ENCODE results near the gene MDC1. TPM values are rescaled to one million over a fixed set of nuclear protein-coding genes. Genes with fewer than 3 reads are reported as not detected.
"Not testable (repeated sequence)": the region's sequence is repeated elsewhere in the genome, so short reads cannot be mapped to it uniquely, and the experiment has no call there.

MDC1 gene
- total RNA-seq, 2 donors from 2014 or later, result 11.1 to 16.3 TPM

- ATAC-seq (no peak), DNase-seq (no peak)
- intact Hi-C loops (cut with DNase I, micrococcal nuclease), result loop anchor here in 1 of 2 donors (10.0 kb wide), 1 partner anchor 214 kb away; the partner anchor contains the start of gene DDR1
These were observed 46.1 kb downstream of the MDC1 start for GRCh38 chr6:30670760-30671527.

DNA sequence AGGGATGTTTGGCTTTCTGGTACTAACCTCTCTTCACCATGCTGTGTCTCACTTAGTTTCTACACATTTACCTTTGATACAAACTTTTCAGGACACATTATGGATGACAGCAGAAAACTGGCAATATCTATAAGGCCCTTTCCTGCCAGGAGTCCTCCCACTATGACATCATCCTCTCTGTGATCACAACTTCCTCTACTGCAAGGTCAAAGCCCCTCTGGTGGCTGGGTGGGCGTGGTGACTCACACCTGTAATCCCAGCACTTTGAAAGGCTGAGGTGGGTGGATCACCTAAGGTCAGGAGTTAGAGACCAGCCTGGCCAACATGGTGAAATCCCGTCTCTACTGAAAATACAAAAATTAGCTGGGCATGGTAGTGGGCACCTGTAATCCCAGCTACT lies 50.8 kb downstream of the MDC1 start:
- ATAC-seq; intact Hi-C loops (cut with DNase I, micrococcal nuclease): not testable (repeated sequence)

GRCh38 chr6:30664994-30665767 lies 51.9 kb downstream of the MDC1 start:
- no peak for ATAC-seq
- DNase-seq, result no peak
- intact Hi-C loops (cut with DNase I, micrococcal nuclease), result no loop called here

More for the DNA sequence above, 50.8 kb downstream of the MDC1 start:
- not testable (repeated sequence) for DNase-seq

DNA sequence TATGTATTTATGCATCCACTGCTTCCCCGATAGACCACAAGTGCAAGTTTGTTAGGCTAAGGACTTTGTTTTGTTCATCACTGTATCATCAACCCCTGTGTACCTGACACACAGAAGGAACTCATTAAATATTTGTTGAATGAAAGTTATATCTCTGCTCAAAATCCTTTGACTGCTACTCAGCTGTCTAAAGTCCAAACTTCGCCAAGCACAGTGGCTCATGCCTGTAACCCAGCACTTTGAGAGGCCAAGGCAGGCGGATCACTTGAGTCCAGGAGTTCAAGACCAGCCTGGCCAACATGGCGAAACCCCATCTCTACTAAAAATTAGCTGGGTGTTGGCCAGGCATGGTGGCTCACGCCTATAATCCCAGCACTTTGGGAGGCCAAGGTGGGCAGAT lies 59.2 kb downstream of the MDC1 start:
- ATAC-seq; intact Hi-C loops (cut with DNase I, micrococcal nuclease); DNase-seq: not testable (repeated sequence)

- intact Hi-C loops (cut with DNase I, micrococcal nuclease), result no loop called here
- DNase-seq (no peak), ATAC-seq (no peak)
These were observed 59.6 kb downstream of the MDC1 start for GRCh38 chr6:30657454-30657853.

DNA sequence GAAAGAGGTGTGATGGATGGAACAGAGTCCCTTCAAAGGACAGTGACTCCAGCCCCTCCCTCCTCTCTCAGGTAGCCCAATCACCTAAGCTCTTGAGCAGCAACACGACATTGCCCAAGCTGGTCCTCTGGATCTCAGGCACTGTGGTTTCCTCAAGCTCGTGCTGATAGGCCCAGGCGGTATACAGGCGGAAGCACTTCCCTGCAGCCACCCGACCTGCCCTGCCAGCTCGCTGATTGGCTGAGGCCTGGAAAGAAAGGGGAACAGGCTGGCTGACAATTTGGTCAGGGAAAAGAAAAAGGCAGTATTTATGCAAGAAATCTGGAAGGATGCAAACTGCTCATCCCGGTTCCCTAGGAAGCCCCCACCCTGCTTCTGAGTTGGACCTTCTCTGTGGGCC lies 60.6 kb downstream of the MDC1 start:
- intact Hi-C loops (cut with DNase I, micrococcal nuclease), result no loop called here
- ATAC-seq (no peak), DNase-seq (no peak)

GRCh38 chr6:30655743-30656094 lies 61.4 kb downstream of the MDC1 start:
- intact Hi-C loops (cut with DNase I, micrococcal nuclease), result no loop called here
- ATAC-seq (no peak), DNase-seq (no peak)

- intact Hi-C loops (cut with DNase I, micrococcal nuclease), result no loop called here
- DNase-seq, result no peak
- ATAC-seq, result no peak
These were observed 62.0 kb downstream of the MDC1 start for GRCh38 chr6:30654798-30655742.

DNA sequence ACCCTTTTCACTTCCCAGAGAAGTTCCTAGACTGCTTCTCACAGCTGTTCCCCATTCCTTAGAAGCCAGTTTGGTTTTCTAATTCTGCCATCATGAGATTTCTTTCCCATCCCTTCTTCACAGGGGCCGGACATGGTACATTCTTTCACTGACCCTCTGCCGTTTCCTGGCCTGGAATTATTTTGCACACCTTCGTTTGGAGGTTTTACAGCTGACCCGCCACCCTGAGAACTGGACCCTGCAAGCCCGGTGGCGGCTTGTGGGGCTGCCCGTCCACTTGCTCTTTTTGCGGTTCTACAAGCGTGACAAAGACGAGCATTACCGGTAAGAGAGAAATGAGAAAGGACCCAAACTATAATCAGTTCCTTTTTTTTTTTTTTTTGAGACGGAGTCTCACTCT lies 65.9 kb downstream of the MDC1 start:
- DNase-seq (no peak), ATAC-seq (no peak)
- intact Hi-C loops (cut with DNase I, micrococcal nuclease), result no loop called here

Other genes starting within 250 kb of the MDC1 start
- gene HLA-E, start 227.8 kb downstream of the MDC1 start, total RNA-seq, result 100 to 1,000 TPM; 332 to 370 TPM
- gene GNL1, start 160.8 kb downstream of the MDC1 start, total RNA-seq, result 10 to 100 TPM; 42.6 to 43.8 TPM
- gene PRR3, start 160.0 kb downstream of the MDC1 start, total RNA-seq, result 1 to 10 TPM; 4.2 to 4.7 TPM
- gene ABCF1, start 145.8 kb downstream of the MDC1 start, total RNA-seq, result 10 to 100 TPM; 41.7 to 52.0 TPM
- 10 to 100 TPM; 73.6 to 74.8 TPM for gene PPP1R10, start 100.0 kb downstream of the MDC1 start, total RNA-seq
- gene MRPS18B, start 99.4 kb downstream of the MDC1 start, total RNA-seq, result 10 to 100 TPM; 55.7 to 60.6 TPM
- gene ATAT1, start 90.4 kb downstream of the MDC1 start, total RNA-seq, result 10 to 100 TPM; 11.3 to 13.1 TPM
- 100 to 1,000 TPM in 1 of 2 donors, 10 to 100 TPM in 1; 78.9 to 101 TPM for gene C6orf136, start 70.1 kb downstream of the MDC1 start, total RNA-seq
- gene DHX16, start 44.3 kb downstream of the MDC1 start, total RNA-seq, result 10 to 100 TPM; 27.8 to 34.8 TPM
- 10 to 100 TPM in 1 of 2 donors, 1 to 10 TPM in 1; 6.3 to 16.7 TPM for gene PPP1R18, start 30.6 kb downstream of the MDC1 start, total RNA-seq
- gene NRM, start 26.3 kb downstream of the MDC1 start, total RNA-seq, result 1 to 10 TPM; 4.6 to 5.4 TPM
- gene TUBB, start 3.1 kb upstream of the MDC1 start, total RNA-seq, result 100 to 1,000 TPM; 149 to 195 TPM
- gene FLOT1, start 25.4 kb upstream of the MDC1 start, total RNA-seq, result 100 to 1,000 TPM; 130 to 137 TPM
- 100 to 1,000 TPM in 1 of 2 donors, 10 to 100 TPM in 1; 70.9 to 169 TPM for gene IER3, start 27.3 kb upstream of the MDC1 start, total RNA-seq
- 100 to 1,000 TPM; 297 to 333 TPM for gene DDR1, start 167.2 kb upstream of the MDC1 start, total RNA-seq
- gene GTF2H4, start 190.9 kb upstream of the MDC1 start, total RNA-seq, result 10 to 100 TPM; 18.3 to 34.4 TPM
- gene VARS2, start 197.0 kb upstream of the MDC1 start, total RNA-seq, result 10 to 100 TPM; 17.7 to 34.8 TPM
- gene SFTA2, start 214.9 kb upstream of the MDC1 start, total RNA-seq, result not detected
- not detected for gene MUCL3, start 223.7 kb upstream of the MDC1 start, total RNA-seq